Cardiac fibroblast (primary cell): ENCODE data around the gene RBM20.
"Not testable (repeated sequence)": the region's sequence is repeated elsewhere in the genome, so short reads cannot be mapped to it uniquely, and the experiment has no call there.

ENCODE experiments used
- DNase-seq, 2 donors: peaks; one replicate each; pipeline versions ENCODE4 v3.0.0 to v3.0.0-alpha.2; 2010; ENCODE audit warnings: low read depth in 2 of 2
- H3K4me3 ChIP-seq, 2 donors: replicated peaks in 1 of 2; 1 replicate in 1 of 2; 2 replicates in 1 of 2; pipeline ENCODE4 v1.5.1; 2011; ENCODE audit warnings: low read depth in 2 of 2, low read length in 2 of 2, mild to moderate bottlenecking in 2 of 2, moderate library complexity in 1 of 2
- TF ChIP-seq, protein P1 (sequence below): IDR thresholded peaks from one replicate; pipeline ENCODE4 v1.5.1; 2011; ENCODE audit warnings: low read depth, mild to moderate bottlenecking, low read length, inconsistent platforms

Gene RBM20

DNA sequence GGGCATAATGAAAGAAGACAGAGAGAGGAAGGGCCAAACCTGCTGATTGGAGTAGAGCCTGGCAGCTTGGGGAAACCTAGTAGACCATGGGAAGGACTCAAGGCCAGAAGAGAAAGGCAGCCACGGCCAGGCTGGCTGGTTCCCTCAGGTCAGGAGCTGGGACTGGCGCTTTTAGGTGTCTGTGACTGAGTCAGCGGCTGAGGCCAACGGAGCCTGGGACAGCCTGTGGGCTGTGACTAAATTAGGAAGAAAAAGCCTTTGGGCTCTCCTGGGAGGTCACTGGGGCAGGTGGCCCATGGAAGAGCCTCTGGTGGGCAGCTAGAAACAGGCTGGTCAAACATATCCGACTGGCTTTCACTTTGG is 118.7 kb downstream of the RBM20 start:
- TF ChIP-seq, protein P1, sequence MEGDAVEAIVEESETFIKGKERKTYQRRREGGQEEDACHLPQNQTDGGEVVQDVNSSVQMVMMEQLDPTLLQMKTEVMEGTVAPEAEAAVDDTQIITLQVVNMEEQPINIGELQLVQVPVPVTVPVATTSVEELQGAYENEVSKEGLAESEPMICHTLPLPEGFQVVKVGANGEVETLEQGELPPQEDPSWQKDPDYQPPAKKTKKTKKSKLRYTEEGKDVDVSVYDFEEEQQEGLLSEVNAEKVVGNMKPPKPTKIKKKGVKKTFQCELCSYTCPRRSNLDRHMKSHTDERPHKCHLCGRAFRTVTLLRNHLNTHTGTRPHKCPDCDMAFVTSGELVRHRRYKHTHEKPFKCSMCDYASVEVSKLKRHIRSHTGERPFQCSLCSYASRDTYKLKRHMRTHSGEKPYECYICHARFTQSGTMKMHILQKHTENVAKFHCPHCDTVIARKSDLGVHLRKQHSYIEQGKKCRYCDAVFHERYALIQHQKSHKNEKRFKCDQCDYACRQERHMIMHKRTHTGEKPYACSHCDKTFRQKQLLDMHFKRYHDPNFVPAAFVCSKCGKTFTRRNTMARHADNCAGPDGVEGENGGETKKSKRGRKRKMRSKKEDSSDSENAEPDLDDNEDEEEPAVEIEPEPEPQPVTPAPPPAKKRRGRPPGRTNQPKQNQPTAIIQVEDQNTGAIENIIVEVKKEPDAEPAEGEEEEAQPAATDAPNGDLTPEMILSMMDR = no peak
- no peak overlapping the region for H3K4me3 ChIP-seq
- DNase-seq = no peak

DNA sequence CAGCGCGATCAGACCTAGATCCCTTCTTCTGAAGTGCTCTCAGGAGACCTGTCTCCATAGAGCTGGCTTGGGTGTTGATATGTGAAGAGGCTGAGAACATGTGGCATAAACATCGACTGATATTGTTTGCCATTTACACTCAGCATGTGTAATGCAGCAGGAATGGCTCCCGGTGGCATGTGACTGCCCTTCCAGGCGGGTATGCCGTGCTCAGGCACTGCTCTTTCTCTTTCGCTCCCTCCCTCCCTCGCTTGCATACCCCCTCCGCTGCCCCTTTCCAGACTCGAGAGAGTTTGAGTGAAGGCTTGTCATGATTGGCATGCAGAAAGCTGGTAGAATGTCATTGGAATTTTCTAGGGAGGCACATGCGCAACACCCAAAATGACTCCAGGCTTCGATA is 120.2 kb downstream of the RBM20 start:
- H3K4me3 ChIP-seq = no peak overlapping the region
- TF ChIP-seq, protein P1 = no peak
- DNase-seq = no peak

DNA sequence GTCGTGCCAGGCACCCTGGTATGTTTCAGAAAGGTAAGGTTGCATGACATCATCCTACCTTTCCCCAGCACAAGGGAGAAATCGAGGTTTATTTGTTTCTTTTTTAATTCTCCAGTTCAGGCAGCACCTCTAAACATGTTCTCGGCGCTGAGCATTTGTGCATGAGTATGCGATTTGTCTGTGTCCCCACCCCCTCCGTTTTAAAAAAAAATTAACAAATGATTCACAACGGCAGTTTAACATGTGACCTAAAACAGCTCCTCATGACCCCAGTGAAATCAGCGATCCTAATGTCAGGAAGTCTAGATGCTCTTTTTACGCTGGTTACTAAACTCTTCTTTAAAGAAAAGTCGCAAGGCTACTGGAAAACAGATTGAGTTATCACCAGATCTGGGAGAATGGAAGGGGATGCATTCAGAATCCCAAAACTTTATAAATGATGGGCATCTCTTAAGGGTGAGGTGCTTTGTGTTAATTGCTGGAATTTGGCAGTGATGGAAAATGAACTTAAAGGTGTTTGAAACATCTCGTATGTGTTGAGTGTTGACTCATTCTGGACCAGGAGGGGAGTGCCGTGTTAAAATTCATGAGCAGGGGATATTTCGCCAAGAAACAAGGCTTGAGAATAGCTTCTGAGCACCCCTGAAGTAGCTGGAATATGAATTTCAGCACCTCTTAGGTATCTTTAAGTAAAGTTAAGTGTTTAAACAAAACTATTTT is 120.8 kb downstream of the RBM20 start:
- TF ChIP-seq, protein P1 = no peak
- no peak overlapping the region for H3K4me3 ChIP-seq
- no peak for DNase-seq

DNA sequence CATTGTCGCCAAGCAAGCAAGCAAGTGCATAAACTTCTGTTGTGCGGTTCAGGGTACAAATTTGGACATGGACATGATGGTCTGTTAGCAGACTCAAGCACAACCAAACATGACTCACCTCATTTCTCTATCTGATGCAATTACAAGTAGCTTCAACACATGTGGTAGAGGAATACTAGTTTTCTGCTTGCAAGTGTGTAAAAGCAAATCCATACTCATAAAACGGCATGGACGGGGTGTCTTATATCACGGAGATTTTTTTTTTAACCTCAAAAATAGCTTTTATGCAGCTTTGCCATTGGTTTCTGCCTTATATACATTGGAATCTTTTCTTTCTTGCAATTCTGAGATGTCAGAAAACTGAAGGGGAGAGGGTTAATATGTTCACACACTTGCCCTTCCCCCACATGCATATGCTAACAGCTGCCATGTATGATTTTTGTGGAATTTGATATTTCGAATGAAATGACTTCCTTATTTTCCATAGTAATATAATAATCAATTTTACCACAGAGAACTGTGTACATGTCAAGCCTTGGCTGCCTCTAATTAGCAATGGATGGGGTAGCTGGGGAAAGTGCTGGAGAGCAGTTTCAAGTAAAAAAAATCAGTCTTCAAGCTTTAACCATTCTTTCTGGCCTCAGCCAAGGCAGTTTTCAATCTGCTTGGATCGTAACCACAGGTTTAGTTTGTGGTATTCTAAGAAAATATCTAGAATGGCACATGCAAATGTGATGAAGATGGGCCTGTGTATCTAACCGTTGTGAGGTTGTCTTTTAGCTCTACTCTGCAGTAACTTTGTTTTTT is 121.6 kb downstream of the RBM20 start:
- no peak overlapping the region for H3K4me3 ChIP-seq
- DNase-seq = peak in 1 of 2 donors; percentile 30

DNA sequence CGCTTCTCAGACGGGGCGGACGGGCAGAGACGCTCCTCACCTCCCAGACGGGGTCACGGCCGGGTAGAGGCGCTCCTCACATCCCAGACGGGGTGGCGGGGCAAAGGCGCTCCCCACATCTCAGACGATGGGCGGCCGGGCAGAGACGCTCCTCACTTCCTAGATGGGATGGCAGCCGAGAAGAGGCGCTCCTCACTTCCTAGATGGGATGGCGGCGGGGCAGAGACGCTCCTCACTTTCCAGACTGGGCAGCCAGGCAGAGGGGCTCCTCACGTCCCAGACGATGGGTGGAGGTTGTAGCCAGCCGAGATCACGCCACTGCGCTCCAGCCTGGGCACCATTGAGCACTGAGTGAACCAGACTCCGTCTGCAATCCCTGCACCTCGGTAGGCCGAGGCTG is 123.5 kb downstream of the RBM20 start:
- not testable (repeated sequence) for DNase-seq

More for the DNA sequence above, 121.6 kb downstream of the RBM20 start:
- TF ChIP-seq, protein P1 = no peak

DNA sequence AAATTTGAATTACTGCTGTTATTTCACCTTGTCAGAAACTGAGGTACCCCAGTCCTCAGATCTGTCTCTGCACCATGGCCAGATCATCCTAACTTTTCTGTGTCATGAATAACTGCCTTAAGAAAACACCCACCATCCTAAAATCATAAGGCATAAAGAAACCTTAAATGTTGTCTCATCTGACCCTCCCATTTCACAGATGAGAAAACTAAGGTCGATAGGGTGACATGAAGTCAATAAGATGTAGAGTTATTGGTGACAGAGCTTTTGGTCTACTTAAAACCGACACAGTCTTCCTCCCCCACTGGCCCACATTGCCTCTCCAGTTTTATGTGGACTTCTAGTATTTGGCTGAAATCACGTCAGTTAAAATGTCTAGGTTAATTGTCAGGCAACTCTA is 126.1 kb downstream of the RBM20 start:
- TF ChIP-seq, protein P1 = no peak
- DNase-seq = no peak

More for the DNA sequence above, 123.5 kb downstream of the RBM20 start:
- not testable (repeated sequence) for H3K4me3 ChIP-seq

DNA sequence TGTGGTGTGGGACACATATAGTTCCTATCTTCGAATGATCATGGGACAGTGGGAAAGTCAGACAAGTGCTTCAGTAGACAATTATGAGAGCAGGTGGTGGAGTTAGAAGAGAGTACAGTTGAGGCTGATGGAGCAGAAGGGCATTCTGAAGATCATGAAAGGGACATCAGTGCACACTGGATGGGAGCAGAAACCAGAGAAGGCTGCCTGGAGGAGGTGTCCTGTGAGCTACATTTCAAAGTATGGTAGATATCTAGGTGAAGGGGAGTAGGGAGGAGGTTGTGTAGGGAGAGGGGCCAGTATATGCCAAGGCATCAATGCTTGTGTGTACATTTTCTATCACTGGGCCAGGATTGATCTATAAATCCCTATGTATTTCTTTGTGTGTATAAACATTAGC is 127.3 kb downstream of the RBM20 start:
- TF ChIP-seq, protein P1 = no peak
- H3K4me3 ChIP-seq = no peak overlapping the region
- DNase-seq = no peak

More for the DNA sequence above, 126.1 kb downstream of the RBM20 start:
- no peak overlapping the region for H3K4me3 ChIP-seq
